ENCODE results near the gene DOCK9.

The DOCK9 gene

GRCh38 chr13:98879957-98880356 is 97.9 kb downstream of the DOCK9 start:
- no peak for DNase-seq

- DNase-seq = no peak
Measured at GRCh38 chr13:98879127-98879520, 98.7 kb downstream of the DOCK9 start.

- no peak for DNase-seq
Measured at GRCh38 chr13:98878486-98879126, 99.3 kb downstream of the DOCK9 start.

GRCh38 chr13:98877936-98878335 is 99.9 kb downstream of the DOCK9 start:
- no peak for DNase-seq

GRCh38 chr13:98877466-98877865 is 100.4 kb downstream of the DOCK9 start:
- DNase-seq = no peak

GRCh38 chr13:98875146-98875729 is 102.6 kb downstream of the DOCK9 start:
- no peak for DNase-seq

GRCh38 chr13:98874029-98874397 is 103.9 kb downstream of the DOCK9 start:
- no peak for DNase-seq

- no peak for DNase-seq
Measured at GRCh38 chr13:98873377-98874028, 104.4 kb downstream of the DOCK9 start.

GRCh38 chr13:98871727-98872126 is 106.1 kb downstream of the DOCK9 start:
- DNase-seq = no peak

GRCh38 chr13:98869408-98870090 is 108.3 kb downstream of the DOCK9 start:
- DNase-seq = peak; percentile 23

GRCh38 chr13:98868932-98869331 is 108.9 kb downstream of the DOCK9 start:
- DNase-seq = no peak

- DNase-seq = no peak
Measured at GRCh38 chr13:98866882-98867281, 111.0 kb downstream of the DOCK9 start.

GRCh38 chr13:98860491-98860890 is 117.4 kb downstream of the DOCK9 start:
- DNase-seq = no peak

GRCh38 chr13:98858191-98858590 is 119.7 kb downstream of the DOCK9 start:
- DNase-seq = no peak

- no peak for DNase-seq
Measured at GRCh38 chr13:98856983-98857382, 120.9 kb downstream of the DOCK9 start.

- DNase-seq = no peak
Measured at GRCh38 chr13:98854448-98854847, 123.4 kb downstream of the DOCK9 start.

- no peak for DNase-seq
Measured at GRCh38 chr13:98853771-98854221, 124.1 kb downstream of the DOCK9 start.

- no peak for DNase-seq
Measured at GRCh38 chr13:98851276-98851675, 126.6 kb downstream of the DOCK9 start.

GRCh38 chr13:98848746-98849145 is 129.1 kb downstream of the DOCK9 start:
- DNase-seq = no peak

GRCh38 chr13:98847780-98848179 is 130.1 kb downstream of the DOCK9 start:
- no peak for DNase-seq

- DNase-seq = no peak
Measured at GRCh38 chr13:98846986-98847385, 130.9 kb downstream of the DOCK9 start.

- no peak for DNase-seq
Measured at GRCh38 chr13:98846521-98846920, 131.3 kb downstream of the DOCK9 start.

GRCh38 chr13:98845742-98846141 is 132.1 kb downstream of the DOCK9 start:
- no peak for DNase-seq

- DNase-seq = no peak
Measured at GRCh38 chr13:98844021-98844420, 133.8 kb downstream of the DOCK9 start.
